HG03342 (cell line): ENCODE results near the gene ZDHHC22.
"Not testable (repeated sequence)": the region's sequence is repeated elsewhere in the genome, so short reads cannot be mapped to it uniquely, and the experiment has no call there.

ENCODE experiments used
- ATAC-seq: cut with Tn5 transposase; IDR thresholded peaks from one replicate; pipeline ENCODE4 v1.9.1; 2021; ENCODE audit warnings: mild to moderate bottlenecking, moderate library complexity; ENCODE audit not compliant: unreplicated experiment

The ZDHHC22 gene

GRCh38 chr14:77141214-77142004 lies at the start of gene ZDHHC22:
Gene ZDHHC22, minus strand, starts transcription at chr14:77141791. Its CDS starts 2,053 bp downstream, at chr14:77139738.
- no peak for ATAC-seq

GRCh38 chr14:77190977-77191376 lies 49.4 kb upstream of the ZDHHC22 start:
- no peak for ATAC-seq

- no peak for ATAC-seq
These were observed 47.9 kb upstream of the ZDHHC22 start for GRCh38 chr14:77189479-77189878.

- no peak for ATAC-seq
These were observed 46.0 kb upstream of the ZDHHC22 start for GRCh38 chr14:77187649-77188012.

- no peak for ATAC-seq
These were observed 45.5 kb upstream of the ZDHHC22 start for GRCh38 chr14:77186911-77187648.

- no peak for ATAC-seq
These were observed 43.5 kb upstream of the ZDHHC22 start for GRCh38 chr14:77185093-77185465.

- ATAC-seq = no peak
These were observed 43.0 kb upstream of the ZDHHC22 start for GRCh38 chr14:77184396-77185092.

- ATAC-seq = no peak
These were observed 42.3 kb upstream of the ZDHHC22 start for GRCh38 chr14:77183896-77184295.

GRCh38 chr14:77181603-77182437 lies 40.2 kb upstream of the ZDHHC22 start, which contains the start of gene TMEM63C:
Gene TMEM63C, plus strand, starts transcription at chr14:77181798. Its CDS starts 37,016 bp downstream, at chr14:77218814.
- ATAC-seq = peak; percentile 71

- ATAC-seq = no peak
These were observed 39.4 kb upstream of the ZDHHC22 start for GRCh38 chr14:77180726-77181602.

- ATAC-seq = no peak
These were observed 37.1 kb upstream of the ZDHHC22 start for GRCh38 chr14:77178656-77179055.

- no peak for ATAC-seq
These were observed 36.1 kb upstream of the ZDHHC22 start for GRCh38 chr14:77177702-77178101.

GRCh38 chr14:77175843-77176242 lies 34.3 kb upstream of the ZDHHC22 start:
- no peak for ATAC-seq

GRCh38 chr14:77173911-77174617 lies 32.5 kb upstream of the ZDHHC22 start:
- not testable (repeated sequence) for ATAC-seq

- no peak for ATAC-seq
These were observed 31.3 kb upstream of the ZDHHC22 start for GRCh38 chr14:77172916-77173315.

- ATAC-seq = no peak
These were observed 28.5 kb upstream of the ZDHHC22 start for GRCh38 chr14:77170045-77170444.

GRCh38 chr14:77161011-77161410 lies 19.4 kb upstream of the ZDHHC22 start:
- ATAC-seq = no peak

GRCh38 chr14:77158882-77159255 lies 17.3 kb upstream of the ZDHHC22 start:
- no peak for ATAC-seq
